Myocyte (in vitro differentiated cells): ENCODE measurements around the gene TGFBRAP1. TPM values are rescaled to one million over a fixed set of nuclear protein-coding genes. Genes with fewer than 3 reads are reported as not detected.

Experiments used
- DNase-seq: peaks from one replicate; pipeline ENCODE4 v3.0.0-alpha.2; 2012; ENCODE audit warnings: low read depth
- total RNA-seq: library from RNA; depleted of rRNA; stranded (reverse); fragments of >200 nt; gene quantifications from 2 replicates; pipeline ENCODE4 v1.2.3, GENCODE V29; 2014

TGFBRAP1 gene
- total RNA-seq, 1 donor from 2014 or later = 25.8 TPM

DNA sequence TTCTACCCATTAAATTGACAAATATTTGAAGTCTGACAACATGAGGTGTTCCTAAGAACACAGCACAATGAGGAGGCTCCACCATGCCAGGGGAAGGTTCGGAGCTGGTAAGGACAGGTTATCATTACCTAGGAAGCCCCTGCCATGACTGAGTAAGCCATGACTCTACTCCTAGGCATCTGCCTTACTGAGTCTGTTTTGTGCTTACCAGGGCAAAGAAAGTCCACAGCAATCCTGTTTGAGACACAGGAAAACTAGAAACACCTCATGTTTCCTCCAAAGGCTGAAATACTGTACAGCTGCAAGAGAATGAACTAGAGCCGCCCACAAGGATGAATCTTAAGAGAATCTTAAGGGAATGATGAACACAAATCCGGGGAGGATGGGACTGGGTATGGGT lies 11.6 kb downstream of the TGFBRAP1 start:
- no peak for DNase-seq

DNA sequence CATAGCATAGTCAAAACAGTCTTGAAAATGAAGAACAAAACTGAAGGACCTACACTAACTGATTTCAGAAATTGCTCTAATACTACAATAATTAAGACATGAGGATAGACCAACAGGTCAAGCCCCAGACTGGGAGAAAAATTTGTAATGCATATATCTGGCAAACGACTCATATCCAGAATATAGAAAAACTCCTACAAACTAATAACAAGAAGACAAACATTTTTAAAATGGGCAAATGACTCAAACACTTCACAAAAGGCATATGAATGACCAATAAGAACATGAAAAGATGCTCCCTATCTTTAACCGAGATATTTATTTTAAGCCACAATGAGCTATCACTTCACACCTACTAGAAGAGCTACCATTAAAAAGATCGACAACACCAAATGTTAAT lies 14.2 kb downstream of the TGFBRAP1 start:
- no peak for DNase-seq

GRCh38 chr2:105313877-105314276 lies 15.7 kb downstream of the TGFBRAP1 start:
- no peak for DNase-seq

DNA sequence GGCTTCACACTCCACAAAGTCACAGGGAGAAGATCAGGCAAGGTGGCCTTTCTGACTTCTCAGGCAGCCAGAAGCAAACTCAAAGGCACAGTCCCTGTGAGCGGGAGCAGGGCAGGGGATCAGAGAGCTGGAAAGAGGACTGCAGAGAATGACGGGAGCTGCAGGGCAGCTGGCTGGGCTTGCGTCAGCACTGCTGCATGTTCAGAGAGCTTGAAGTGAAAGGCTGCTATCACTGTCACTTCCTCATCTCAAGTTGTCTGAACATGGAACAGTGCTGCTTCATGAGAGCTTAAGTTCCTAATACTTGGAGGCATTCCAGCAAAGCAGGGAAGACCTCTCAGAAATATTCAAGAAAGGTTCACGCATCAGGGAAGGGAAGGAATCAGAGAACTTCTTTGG lies 20.4 kb downstream of the TGFBRAP1 start:
- DNase-seq = no peak

- no peak for DNase-seq
Measured at GRCh38 chr2:105308382-105309146, 21.0 kb downstream of the TGFBRAP1 start.

DNA sequence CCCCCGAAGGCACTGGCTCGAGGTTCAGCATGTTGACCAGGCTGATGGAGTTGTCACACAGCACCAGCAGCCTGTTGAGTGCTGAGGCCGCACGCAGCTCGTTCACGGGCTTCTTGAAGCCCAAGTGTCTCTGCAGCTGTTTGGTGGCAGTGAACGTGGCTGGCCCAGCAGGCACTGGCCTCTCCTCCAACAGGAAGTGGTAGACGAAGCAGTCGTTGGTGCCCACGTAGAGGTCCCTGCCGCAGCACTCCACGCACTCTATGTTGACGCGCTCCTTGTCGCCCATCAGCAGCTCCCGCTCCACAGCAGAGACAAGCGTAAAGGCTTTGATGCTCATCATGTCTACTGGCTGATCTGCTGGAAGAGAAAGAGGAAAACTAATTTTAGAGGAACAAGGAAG lies 21.6 kb downstream of the TGFBRAP1 start:
- DNase-seq = no peak

DNA sequence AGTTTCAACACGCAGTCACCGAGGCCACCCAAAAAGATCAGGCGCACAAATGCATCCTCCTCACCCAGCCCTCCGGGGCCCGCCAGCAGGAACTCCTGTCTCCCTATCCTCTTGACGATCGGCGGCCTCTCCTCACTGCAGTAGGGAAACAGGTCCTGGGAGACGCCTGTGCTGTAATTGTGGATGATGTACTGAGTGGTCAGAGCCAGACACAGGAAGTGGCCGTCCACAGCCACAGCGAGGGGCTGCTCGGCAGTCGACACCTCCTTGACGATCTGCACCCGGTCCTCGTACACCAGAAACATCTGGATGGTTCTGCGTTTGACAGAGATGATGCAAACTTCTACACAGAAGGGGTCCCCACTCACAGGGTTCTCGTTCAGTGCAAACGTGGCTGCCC lies 22.0 kb downstream of the TGFBRAP1 start:
- DNase-seq = no peak

DNA sequence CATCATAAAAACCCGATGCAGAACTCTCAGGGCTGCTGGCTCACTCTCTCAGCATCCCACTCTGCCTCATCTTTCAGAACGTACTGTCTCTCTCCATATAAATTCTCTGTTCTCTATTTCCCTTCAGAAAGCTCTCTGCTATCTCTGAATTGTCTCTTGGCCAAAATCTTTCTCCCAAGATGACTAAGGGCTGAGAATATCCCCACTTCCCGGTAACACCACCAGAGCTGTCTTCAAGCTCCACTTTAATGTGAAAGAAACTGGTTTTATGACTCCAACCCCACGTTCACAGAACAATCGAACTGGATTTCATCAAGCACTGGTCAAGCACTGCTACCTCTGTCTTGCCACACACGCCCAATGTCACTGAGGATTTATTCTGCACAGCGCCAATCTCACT lies 22.4 kb downstream of the TGFBRAP1 start:
- no peak for DNase-seq

- DNase-seq = no peak
Measured at GRCh38 chr2:105301646-105302045, 27.9 kb downstream of the TGFBRAP1 start.

DNA sequence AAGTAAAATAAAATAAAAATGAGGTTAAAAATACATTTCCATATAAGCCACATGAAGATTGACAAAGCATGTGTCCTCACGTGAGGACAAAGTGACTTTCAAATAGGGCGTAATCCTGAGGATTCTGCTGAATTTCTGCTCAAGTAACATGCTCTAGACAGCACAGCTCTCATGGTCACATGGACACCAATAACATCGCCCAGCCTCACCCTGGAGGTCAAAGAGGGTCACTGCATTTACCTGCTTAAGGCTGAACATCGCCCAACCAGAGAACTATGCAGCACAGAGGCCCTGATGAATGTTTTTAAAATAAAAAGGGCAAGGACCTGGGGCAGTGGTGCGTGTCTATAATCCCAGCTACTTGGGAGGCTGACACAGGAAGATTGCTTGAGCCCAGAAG lies 30.2 kb downstream of the TGFBRAP1 start:
- no peak for DNase-seq

- DNase-seq = no peak
Measured at GRCh38 chr2:105298017-105298416, 31.5 kb downstream of the TGFBRAP1 start.

DNA sequence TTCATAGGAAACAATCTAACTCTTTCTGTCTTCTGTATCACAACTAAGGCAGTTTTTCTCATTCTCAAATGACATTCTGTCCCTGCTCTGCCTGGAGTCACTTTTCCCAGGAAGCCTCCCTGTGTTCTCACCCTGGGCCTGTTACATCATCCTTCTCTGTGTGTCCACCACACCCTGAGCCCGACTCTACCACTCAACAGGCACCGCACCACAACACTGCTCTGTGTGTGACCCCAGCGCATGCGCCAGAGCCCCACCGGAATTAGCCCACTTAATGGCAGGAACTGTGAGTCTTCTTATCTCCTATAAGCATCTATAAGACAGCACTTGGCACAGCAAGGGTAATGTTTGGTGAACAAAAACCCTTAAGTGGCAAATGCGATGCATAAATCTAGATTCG lies 32.3 kb downstream of the TGFBRAP1 start:
- no peak for DNase-seq

GRCh38 chr2:105296017-105296611 lies 33.4 kb downstream of the TGFBRAP1 start:
- no peak for DNase-seq

DNA sequence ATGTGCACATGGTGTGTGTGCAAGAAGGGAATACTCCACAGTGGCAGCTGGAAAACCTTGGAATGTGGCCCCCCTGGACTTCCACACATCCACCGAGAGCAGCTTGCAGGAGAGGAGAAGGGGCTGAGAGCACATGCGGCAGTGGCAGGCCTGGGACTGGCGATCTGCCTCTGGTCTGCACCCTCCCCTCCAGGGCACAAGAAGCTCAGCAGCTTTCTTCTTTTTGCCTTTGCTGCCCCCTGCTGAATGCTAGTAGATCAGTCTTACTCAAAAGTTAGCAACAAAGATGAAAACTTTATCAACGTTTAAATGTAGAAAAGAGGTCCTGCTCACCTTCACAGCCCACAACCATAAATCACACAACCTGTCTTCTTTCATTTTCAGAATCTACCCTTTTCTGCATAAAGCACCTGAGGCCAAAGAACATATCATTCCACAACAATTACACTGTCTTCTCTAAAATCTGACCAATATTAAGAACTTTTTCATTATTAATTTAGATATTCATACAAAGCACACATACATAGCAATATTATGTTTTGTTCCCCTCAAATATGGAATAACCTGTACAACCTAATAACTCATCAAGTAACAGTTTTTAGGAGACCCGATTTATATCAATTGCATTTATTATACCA lies 34.6 kb downstream of the TGFBRAP1 start:
- peak; percentile 71 for DNase-seq

DNA sequence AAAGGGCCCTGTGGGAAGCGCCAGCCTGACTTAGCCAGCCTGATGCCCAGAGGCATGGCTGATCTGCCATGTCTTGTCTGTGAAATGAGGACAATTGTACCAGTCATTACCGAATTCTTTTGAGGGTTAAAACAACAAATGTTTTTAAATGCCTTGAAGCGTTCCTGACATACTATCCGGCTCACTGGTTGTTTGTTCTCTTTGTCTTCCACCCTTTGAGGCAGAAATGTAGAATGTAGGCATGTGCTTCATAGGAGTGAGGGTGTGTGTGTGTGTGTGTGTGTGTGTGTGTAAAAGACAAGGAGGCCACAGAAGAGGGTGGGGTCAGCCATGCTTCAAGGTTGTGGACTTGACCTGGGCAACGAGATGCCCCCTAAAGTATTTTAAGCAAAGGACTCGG lies 35.5 kb downstream of the TGFBRAP1 start:
- DNase-seq = no peak

DNA sequence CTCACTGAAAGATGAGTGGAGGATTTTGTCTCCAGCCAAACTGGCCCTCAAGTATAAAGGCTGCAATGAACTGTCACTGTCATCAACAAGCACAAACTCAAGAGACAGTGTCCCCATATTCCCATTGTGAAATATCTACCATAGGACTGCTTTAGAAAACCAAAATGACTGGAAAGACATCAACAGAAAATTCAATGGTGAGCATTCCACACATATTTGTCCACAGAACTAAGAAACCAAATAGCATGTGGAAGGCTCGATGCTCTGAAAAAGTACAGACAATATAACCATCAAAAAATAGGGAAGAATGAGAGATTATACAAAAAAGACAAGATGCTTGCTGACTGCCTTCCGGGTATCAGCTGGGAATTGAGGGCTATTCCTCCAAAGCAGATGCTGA lies 37.6 kb downstream of the TGFBRAP1 start:
- DNase-seq = no peak

GRCh38 chr2:105290981-105291660 lies 38.4 kb downstream of the TGFBRAP1 start:
- DNase-seq = no peak

- no peak for DNase-seq
Measured at GRCh38 chr2:105288133-105288532, 41.4 kb downstream of the TGFBRAP1 start.

DNA sequence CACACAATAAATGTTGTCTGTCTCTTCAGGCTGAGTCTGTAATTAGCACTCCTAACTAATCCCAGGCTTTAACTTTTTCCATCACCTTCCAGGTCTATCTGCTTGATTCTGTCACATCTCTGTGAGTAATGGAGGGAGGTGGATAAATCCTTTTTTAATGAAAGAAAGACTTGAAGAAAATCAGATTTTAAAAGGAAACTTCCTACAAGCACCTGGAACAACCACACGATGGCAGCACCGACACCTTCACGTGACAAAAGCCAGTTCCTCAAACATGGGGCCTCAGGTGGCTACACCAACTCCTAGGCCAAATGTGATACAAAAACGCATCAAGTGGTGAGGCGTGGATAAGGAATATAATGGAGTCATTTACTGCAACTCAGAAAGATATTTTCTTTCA lies 41.8 kb downstream of the TGFBRAP1 start:
- DNase-seq = peak; percentile 40

- DNase-seq = peak; percentile 41
Measured at GRCh38 chr2:105283532-105283931, 46.0 kb downstream of the TGFBRAP1 start.

GRCh38 chr2:105280281-105280680 lies 49.3 kb downstream of the TGFBRAP1 start:
- DNase-seq = no peak

DNA sequence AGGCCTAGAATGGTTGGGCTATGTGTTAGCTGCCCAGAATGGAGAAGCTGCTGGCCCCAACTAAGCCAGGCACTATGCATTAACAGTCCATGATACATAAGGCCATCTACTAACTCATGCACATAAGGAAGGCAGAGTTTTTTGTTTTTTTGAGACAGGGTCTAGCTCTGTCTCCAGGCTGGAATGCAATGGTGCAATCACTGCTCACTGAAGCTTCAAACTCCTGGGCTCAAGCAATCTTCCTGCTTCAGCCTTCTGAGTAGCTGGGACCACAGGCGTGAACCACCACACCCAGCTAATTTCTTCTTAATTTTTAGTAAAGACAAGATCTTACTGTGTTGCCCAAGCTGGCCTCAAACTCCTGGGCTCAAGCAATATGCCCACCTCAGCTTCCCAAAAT lies 50.4 kb downstream of the TGFBRAP1 start:
- no peak for DNase-seq
